Kidney (tissue), 14 donors: ENCODE results near the gene SEC31A. TPM values are rescaled to one million over a fixed set of nuclear protein-coding genes. Genes with fewer than 3 reads are reported as not detected.

Source experiments
- DNase-seq, 5 donors: peaks; one replicate each; pipeline ENCODE4 v3.0.0-alpha.2; 2013 to 2020
- FAIRE-seq: peaks from 2 replicates; lab custom pipeline; 2012; peaks lifted over from hg19 to GRCh38; lab: Jason Lieb, UNC
- H3K27ac ChIP-seq, 2 donors: one replicate each; pipeline ENCODE4 v1.7.0; 2013; ENCODE audit warnings: low read depth in 2 of 2, low read length in 2 of 2, inconsistent platforms in 1 of 2
- H3K27me3 ChIP-seq: one replicate; pipeline ENCODE4 v1.7.1; 2013; ENCODE audit warnings: low read length, inconsistent platforms; ENCODE audit not compliant: control insufficient read depth, insufficient read depth
- H3K36me3 ChIP-seq, 3 donors: one replicate each; pipeline versions ENCODE4 v1.7.0 to v1.7.1; 2013; ENCODE audit warnings: low read length in 3 of 3, control low read depth in 1 of 3, inconsistent platforms in 1 of 3; ENCODE audit not compliant: insufficient read depth in 3 of 3, control insufficient read depth in 2 of 3
- H3K4me1 ChIP-seq, 3 donors: one replicate each; pipeline versions ENCODE4 v1.7.0 to v1.7.1; 2013; ENCODE audit warnings: low read length in 3 of 3, inconsistent platforms in 1 of 3, low read depth in 1 of 3; ENCODE audit not compliant: control insufficient read depth in 2 of 3, insufficient read depth in 2 of 3
- H3K4me3 ChIP-seq, 3 donors: one replicate each; pipeline versions ENCODE4 v1.7.0 to v1.8.1; 2013; ENCODE audit warnings: low read length in 3 of 3, control low read depth in 1 of 3, inconsistent platforms in 1 of 3
- H3K9ac ChIP-seq, 3 donors: one replicate each; pipeline versions ENCODE4 v1.7.0 to v1.7.1; 2013; ENCODE audit warnings: low read length in 3 of 3, control low read depth in 1 of 3, inconsistent platforms in 1 of 3
- H3K9me3 ChIP-seq, 3 donors: one replicate each; pipeline versions ENCODE4 v1.7.0 to v1.7.1; 2013; ENCODE audit warnings: low read length in 3 of 3, control low read depth in 1 of 3, inconsistent platforms in 1 of 3; ENCODE audit not compliant: control insufficient read depth in 2 of 3, insufficient read depth in 1 of 3
- CTCF ChIP-seq: IDR thresholded peaks from 3 replicates; pipeline ENCODE4 v1.5.1; 2012; ENCODE audit warnings: mild to moderate bottlenecking, moderate library complexity, borderline replicate concordance; ENCODE audit not compliant: insufficient read depth; ENCODE audit errors: extremely low read depth
- intact Hi-C: fragments of 100-400 bp; cut with DNase I; formaldehyde crosslinking; loops from one replicate; pipeline ENCODE4 v1.11.1; 2022
- polyA plus RNA-seq: library from polyadenylated mRNA; stranded (reverse); fragments of 350-450 nt; fragmentation: Illumina TruSeq; extraction: RNeasy Lipid Tissue Mini Kit (QIAGEN cat#74804); gene quantifications from one replicate; pipeline ENCODE4 v1.2.3, GENCODE V29; 2014; ENCODE audit warnings: low read depth, low replicate concordance; ENCODE audit not compliant: insufficient read depth
- total RNA-seq: library from RNA; stranded (reverse); fragmentation: NEBNext Ultra II Directional; extraction: Animal tissue kit (Norgen Biotek cat#: 25700); gene quantifications from one replicate; pipeline ENCODE4 v1.2.1, GENCODE V29; 2021
- donor health status: control.
- donor health status: control.
- donor health status: control.
- donor health status: control.
- donor health status: control.
- donor health status: DM: yes; HTN: yes; CAD: no.
- donor health status: Normal renal cell carcinoma (clear cell type).

SEC31A gene
- total and polyA plus RNA-seq, 2 donors from 2014 or later = 104 to 204 TPM

- Histone ChIP-seq H3K36me3 (no peaks in the 10 kb centered on the region), H3K4me1 (peaks cover 0 to 8% (median 2%) of the 10 kb centered on the region in 3 donors), H3K27me3 (no peaks in the 10 kb centered on the region), H3K9me3 (no peaks in the 10 kb centered on the region), H3K4me3 (peak overlapping the region; percentile 1 to 62 (median 57)), H3K9ac (peak overlapping the region in 1 of 3 donors; percentile 35), H3K27ac (peak overlapping the region in 1 of 2 donors; percentile 60)
- intact Hi-C loops = no loop called here
- TF ChIP-seq CTCF = no peak
- DNase-seq (peak in 3 of 5 donors; percentile 39 to 50 (median 49)), FAIRE-seq (no peak)
Measured at GRCh38 chr4:82797040-82797404, 93.9 kb downstream of the SEC31A start.

- peaks cover 0 to 8% (median 2%) of the 10 kb centered on the region in 3 donors for H3K4me1 ChIP-seq
- no peak overlapping the region for H3K9ac ChIP-seq
- no peak overlapping the region for H3K4me3 ChIP-seq
- H3K9me3 ChIP-seq = no peaks in the 10 kb centered on the region
- TF ChIP-seq CTCF = no peak
- no peaks in the 10 kb centered on the region for H3K27me3 ChIP-seq
- no peaks in the 10 kb centered on the region for H3K36me3 ChIP-seq
- intact Hi-C loops = no loop called here
- FAIRE-seq (no peak), DNase-seq (no peak)
- no peak overlapping the region for H3K27ac ChIP-seq
Measured at GRCh38 chr4:82792912-82793649, 97.9 kb downstream of the SEC31A start.

- Histone ChIP-seq H3K27me3 (no peaks in the 10 kb centered on the region), H3K27ac (no peak overlapping the region), H3K9me3 (no peaks in the 10 kb centered on the region), H3K4me1 (no peaks in the 10 kb centered on the region), H3K36me3 (no peaks in the 10 kb centered on the region), H3K9ac (no peak overlapping the region), H3K4me3 (no peak overlapping the region)
- FAIRE-seq (no peak), DNase-seq (no peak)
- intact Hi-C loops = no loop called here
- no peak for TF ChIP-seq CTCF
Measured at GRCh38 chr4:82791179-82791578, 99.8 kb downstream of the SEC31A start.
